Spleen (tissue), 11 donors: ENCODE measurements around the gene TBC1D25. TPM values are rescaled to one million over a fixed set of nuclear protein-coding genes. Genes with fewer than 3 reads are reported as not detected.
A peak's percentile ranks its signal among the peaks of the same experiment; 100 is the strongest.

ENCODE experiments used
- DNase-seq: peaks from one replicate; pipeline ENCODE4 v3.0.0-alpha.2; 2020
- H3K27ac ChIP-seq, 8 donors: fragments of 200-600 bp; sonication (generic) in 7 of 8; 1 replicate in 4 of 8; 2 replicates in 4 of 8; pipeline versions ENCODE4 v1.5.0 to v1.8.0; 2016 to 2021; ENCODE audit warnings: inconsistent platforms in 4 of 8, mild to moderate bottlenecking in 4 of 8, moderate library complexity in 1 of 8
- H3K27me3 ChIP-seq, 7 donors: fragments of 200-600 bp; sonication (generic) in 6 of 7; replicated peaks in 1 of 7; 1 replicate in 4 of 7; 2 replicates in 3 of 7; pipeline versions ENCODE4 v1.5.0 to v1.8.0; 2016 to 2021; ENCODE audit warnings: inconsistent platforms in 3 of 7, mild to moderate bottlenecking in 1 of 7
- H3K36me3 ChIP-seq, 6 donors: fragments of 200-600 bp; sonication (generic) in 5 of 6; 1 replicate in 4 of 6; 2 replicates in 2 of 6; pipeline versions ENCODE4 v1.5.0 to v1.8.0; 2016 to 2021; ENCODE audit warnings: inconsistent platforms in 2 of 6
- H3K4me1 ChIP-seq, 6 donors: fragments of 200-600 bp; sonication (generic) in 5 of 6; 1 replicate in 3 of 6; 2 replicates in 3 of 6; pipeline versions ENCODE4 v1.5.0 to v1.8.0; 2016 to 2021; ENCODE audit warnings: inconsistent platforms in 3 of 6
- H3K4me3 ChIP-seq, 8 donors: fragments of 200-600 bp; sonication (generic) in 7 of 8; 1 replicate in 4 of 8; 2 replicates in 4 of 8; pipeline versions ENCODE4 v1.5.0 to v1.8.0; 2016 to 2021; ENCODE audit warnings: inconsistent platforms in 4 of 8, mild to moderate bottlenecking in 4 of 8, moderate library complexity in 2 of 8
- H3K9me3 ChIP-seq, 8 donors: fragments of 200-600 bp; sonication (generic) in 7 of 8; 1 replicate in 4 of 8; 2 replicates in 4 of 8; pipeline versions ENCODE4 v1.5.0 to v1.8.0; 2016 to 2021; ENCODE audit warnings: inconsistent platforms in 4 of 8
- CTCF ChIP-seq, 11 experiments: fragments of 200-600 bp in 7 of 11; fragments of 450-650 bp in 4 of 11; sonication (generic) in 4 of 11; IDR thresholded peaks in 8 of 11; conservative IDR thresholded peaks in 3 of 11; 1 replicate in 7 of 11; 2 replicates in 4 of 11; pipeline versions ENCODE4 v1.4.0 to v1.8.0; 2016 to 2021; ENCODE audit warnings: antibody characterized with exemption in 11 of 11, inconsistent platforms in 4 of 11, mild to moderate bottlenecking in 1 of 11
- POLR2A ChIP-seq, 3 donors: fragments of 450-650 bp; IDR thresholded peaks; one replicate each; pipeline ENCODE4 v1.5.1; 2017; ENCODE audit warnings: antibody characterized with exemption in 3 of 3, mild to moderate bottlenecking in 1 of 3
- POLR2AphosphoS5 ChIP-seq, 3 donors: sonication (generic); formaldehyde crosslinking; IDR thresholded peaks; one replicate each; pipeline ENCODE4 v1.5.1; 2017; ENCODE audit warnings: antibody characterized with exemption in 3 of 3
- WGBS, 5 donors: extraction: QIAGEN DNeasy Blood & Tissue Kit in 3 of 5; methylation state at CpG; one replicate each; pipeline versions ENCODE4 v1.1.5 to v1.1.7; 2013 to 2018; 5-methylcytosine and 5-hydroxymethylcytosine counted together
- intact Hi-C: fragments of 100-400 bp; cut with DNase I; formaldehyde crosslinking; loops from one replicate; pipeline ENCODE4 v1.15.0; 2023; ENCODE audit warnings: low total_unique reads
- polyA plus RNA-seq, 3 donors: library from polyadenylated mRNA; stranded (reverse); fragments of 200-250 nt; gene quantifications; one replicate each; pipeline ENCODE4 v1.2.1, GENCODE V29; 2013
- total RNA-seq, 7 donors: library from RNA; depleted of rRNA in 3 of 7; stranded (reverse); fragments of >200 nt in 3 of 7; fragmentation: NEBNext Ultra II Directional in 4 of 7; extraction: Animal tissue kit (Norgen Biotek cat#: 25700) in 4 of 7; gene quantifications; one replicate each; pipeline versions ENCODE4 v1.1.0 to v1.2.1, GENCODE V29; 2016 to 2021
- donor health status: healthy with polysubstance abuse.
- donor health status: DM: no; HTN: no; CAD: no; lungs with moderate emphysema.
- donor health status: DM: no; HTN: no; CAD: no.
- donor health status: Bipolar disorder and iron deficiency.
- donor health status: healthy.
- donor health status: DM: no; HTN: no; CAD: no.
- donor health status: DM: yes; HTN: yes; CAD: no.

TBC1D25 gene
- total and polyA plus RNA-seq, 10 donors, result 4.0 to 19.1 (median 15.5) TPM

- Histone ChIP-seq H3K36me3 (peaks cover 0 to 68% (median 41%) of the 10 kb centered on the region in 6 donors), H3K9me3 (no peaks in the 10 kb centered on the region), H3K27me3 (no peaks in the 10 kb centered on the region), H3K4me3 (no peak overlapping the region), H3K4me1 (peaks cover 0 to 17% (median 8%) of the 10 kb centered on the region in 6 donors), H3K27ac (no peak overlapping the region)
- TF ChIP-seq CTCF (IDR thresholded peaks at IDR 0.05 in 8 of 11, conservative IDR thresholded peaks at IDR 0.05 in 3 of 11), result no peak
- no peak for TF ChIP-seq POLR2A (IDR thresholded peaks at IDR 0.05)
- TF ChIP-seq POLR2AphosphoS5 (IDR thresholded peaks at IDR 0.05), result peak in 1 of 3 donors; percentile 10
- 90 to 99% (median 95%) methylated on average over 16 to 19 of the region's 19 CpGs for WGBS, 5 donors
- no peak for DNase-seq
- intact Hi-C loops, result no loop called here
These were observed 60.7 kb downstream of the TBC1D25 start for GRCh38 chrX:48600226-48600625.

GRCh38 chrX:48601741-48602394 is 62.4 kb downstream of the TBC1D25 start:
- WGBS, 5 donors, result 75 to 82% (median 77%) methylated on average over 12 to 17 of the region's 17 CpGs
- Histone ChIP-seq H3K9me3 (no peaks in the 10 kb centered on the region), H3K4me3 (no peak overlapping the region), H3K27me3 (no peaks in the 10 kb centered on the region), H3K4me1 (peaks cover 0 to 15% (median 8%) of the 10 kb centered on the region in 6 donors), H3K27ac (no peak overlapping the region), H3K36me3 (peaks cover 0 to 72% (median 42%) of the 10 kb centered on the region in 6 donors)
- no peak for TF ChIP-seq POLR2A (IDR thresholded peaks at IDR 0.05)
- no peak for TF ChIP-seq CTCF (IDR thresholded peaks at IDR 0.05 in 8 of 11, conservative IDR thresholded peaks at IDR 0.05 in 3 of 11)
- no peak for TF ChIP-seq POLR2AphosphoS5 (IDR thresholded peaks at IDR 0.05)
- intact Hi-C loops, result no loop called here
- DNase-seq, result no peak

GRCh38 chrX:48604701-48605100 is 65.2 kb downstream of the TBC1D25 start:
- no peaks in the 10 kb centered on the region for H3K27me3 ChIP-seq
- H3K4me3 ChIP-seq, result no peak overlapping the region
- intact Hi-C loops, result no loop called here
- no peaks in the 10 kb centered on the region for H3K9me3 ChIP-seq
- H3K36me3 ChIP-seq, result peaks cover 0 to 60% (median 39%) of the 10 kb centered on the region in 6 donors
- H3K27ac ChIP-seq, result no peak overlapping the region
- 83 to 100% (median 94%) methylated on average over 5 to 16 of the region's 16 CpGs for WGBS, 5 donors
- no peaks in the 10 kb centered on the region for H3K4me1 ChIP-seq
- TF ChIP-seq CTCF (IDR thresholded peaks at IDR 0.05 in 8 of 11, conservative IDR thresholded peaks at IDR 0.05 in 3 of 11) (no peak), POLR2AphosphoS5 (IDR thresholded peaks at IDR 0.05) (peak in 1 of 3 donors; percentile 57)
- no peak for DNase-seq

- H3K4me3 ChIP-seq, result no peak overlapping the region
- peaks cover 0 to 46% (median 32%) of the 10 kb centered on the region in 6 donors for H3K36me3 ChIP-seq
- no peak for TF ChIP-seq POLR2AphosphoS5 (IDR thresholded peaks at IDR 0.05)
- TF ChIP-seq CTCF (IDR thresholded peaks at IDR 0.05 in 8 of 11, conservative IDR thresholded peaks at IDR 0.05 in 3 of 11), result no peak
- no peak for TF ChIP-seq POLR2A (IDR thresholded peaks at IDR 0.05)
- H3K9me3 ChIP-seq, result no peaks in the 10 kb centered on the region
- WGBS, 5 donors, result 54 to 96% (median 79%) methylated on average over 4 to 6 of the region's 6 CpGs
- intact Hi-C loops, result no loop called here
- DNase-seq, result no peak
- no peak overlapping the region for H3K27ac ChIP-seq
- no peaks in the 10 kb centered on the region for H3K4me1 ChIP-seq
- H3K27me3 ChIP-seq, result no peaks in the 10 kb centered on the region
These were observed 66.6 kb downstream of the TBC1D25 start for GRCh38 chrX:48606091-48606490.
